Measurements from ENCODE around the gene FOXC2. TPM values are rescaled to one million over a fixed set of nuclear protein-coding genes. Genes with fewer than 3 reads are reported as not detected.

FOXC2 gene
- total and polyA plus RNA-seq, 2 donors (not counting 3 experiments of a cell fraction or from before 2014, with no cell fraction given), result 7.7 to 44.0 TPM

- peak overlapping the region; percentile 78 for H3K27ac ChIP-seq (ENCODE audit: insufficient read depth, low read depth, low read length)
- POLR2A ChIA-PET, result interaction anchor here (1.0 kb wide), 1 partner anchor 498 kb away, joined by 3 read pairs; no protein-coding TSS in a partner anchor
These were observed 2.9 kb upstream of the FOXC2 start for GRCh38 chr16:86563469-86564345.

More at GRCh38 chr16:86563469-86564345, 2.9 kb upstream of the FOXC2 start:
- FAIRE-seq (peak; percentile 86), DNase-seq (ENCODE audit: low read depth, low spot score) (peak; percentile 92)
- Histone ChIP-seq H3K9me3 (replicated peaks; ENCODE audit: control insufficient read depth, insufficient read depth, low read length) (no peaks in the 10 kb centered on the region), H3K4me3 (replicated peaks in 1 of 3; ENCODE audit: insufficient read depth in 1 of 3, low read depth in 1 of 3, low read length in 3 of 3) (peak overlapping the region; percentile 28 to 99 (median 39)), H2AFZ (ENCODE audit: low read depth, low read length) (peak overlapping the region; percentile 93), H3K9me1 (replicated peaks; ENCODE audit: control insufficient read depth, extremely low read depth, insufficient read depth, low read length) (no peaks in the 10 kb centered on the region), H3K36me3 (ENCODE audit: control insufficient read depth in 2 of 2, extremely low read depth in 1 of 2, insufficient read depth in 2 of 2, low read length in 2 of 2) (no peaks in the 10 kb centered on the region), H3K79me2 (ENCODE audit: control insufficient read depth, insufficient read depth, low read length) (peaks cover 34% of the 10 kb centered on the region), H3K4me2 (ENCODE audit: insufficient read depth, low read length) (peak overlapping the region; percentile 98), H4K20me1 (replicated peaks; ENCODE audit: control insufficient read depth, extremely low read depth, insufficient read depth, low read length) (no peaks in the 10 kb centered on the region), H3K27me3 (ENCODE audit: control insufficient read depth in 2 of 2, insufficient read depth in 2 of 2, low read length in 2 of 2) (no peaks in the 10 kb centered on the region), H3K9ac (replicated peaks; ENCODE audit: extremely low read depth, insufficient read depth, low read length) (peak overlapping the region; percentile 66), H3K4me1 (ENCODE audit: control insufficient read depth, extremely low read depth, insufficient read depth, low read length) (peaks cover 18% of the 10 kb centered on the region)
- intact Hi-C loops (cut with micrococcal nuclease) (loop anchor here (1.0 to 5.0 kb wide), 8 partner anchors 311 to 829 kb away; partner anchors contain the start of gene MAP1LC3B), dilution Hi-C loops (cut with MboI; ENCODE audit: extremely low pct_ligation_motif_present, low sequenced_read_pairs) (no loop called here)
- CTCF ChIA-PET, result interaction anchor here (0.7 to 10.4 kb wide), 53 partner anchors 9 to 830 kb away, joined by 3 to 283 read pairs (median 4); partner anchors contain the start of gene FBXO31
- TF ChIP-seq POLR2A (IDR thresholded peaks at IDR 0.05; ENCODE audit: low read depth, low read length) (no peak), CTCF (IDR thresholded peaks at IDR 0.05; ENCODE audit: extremely low read depth in 1 of 2, insufficient read depth in 1 of 2, low read depth in 1 of 2, low read length in 2 of 2) (peak; percentile 99 to 100), GATA2 (IDR thresholded peaks at IDR 0.05; ENCODE audit: insufficient read depth, insufficient read length, low read depth, low read length) (no peak), POLR2AphosphoS5 (IDR thresholded peaks at IDR 0.05; ENCODE audit: insufficient read depth, low read depth, low read length) (peak; percentile 47)
- BruUV-seq (replicated peaks), result no TSS peak

Measured in endothelial cell of umbilical vein (primary cell).